ENCODE data around the gene SOX13.

DNA sequence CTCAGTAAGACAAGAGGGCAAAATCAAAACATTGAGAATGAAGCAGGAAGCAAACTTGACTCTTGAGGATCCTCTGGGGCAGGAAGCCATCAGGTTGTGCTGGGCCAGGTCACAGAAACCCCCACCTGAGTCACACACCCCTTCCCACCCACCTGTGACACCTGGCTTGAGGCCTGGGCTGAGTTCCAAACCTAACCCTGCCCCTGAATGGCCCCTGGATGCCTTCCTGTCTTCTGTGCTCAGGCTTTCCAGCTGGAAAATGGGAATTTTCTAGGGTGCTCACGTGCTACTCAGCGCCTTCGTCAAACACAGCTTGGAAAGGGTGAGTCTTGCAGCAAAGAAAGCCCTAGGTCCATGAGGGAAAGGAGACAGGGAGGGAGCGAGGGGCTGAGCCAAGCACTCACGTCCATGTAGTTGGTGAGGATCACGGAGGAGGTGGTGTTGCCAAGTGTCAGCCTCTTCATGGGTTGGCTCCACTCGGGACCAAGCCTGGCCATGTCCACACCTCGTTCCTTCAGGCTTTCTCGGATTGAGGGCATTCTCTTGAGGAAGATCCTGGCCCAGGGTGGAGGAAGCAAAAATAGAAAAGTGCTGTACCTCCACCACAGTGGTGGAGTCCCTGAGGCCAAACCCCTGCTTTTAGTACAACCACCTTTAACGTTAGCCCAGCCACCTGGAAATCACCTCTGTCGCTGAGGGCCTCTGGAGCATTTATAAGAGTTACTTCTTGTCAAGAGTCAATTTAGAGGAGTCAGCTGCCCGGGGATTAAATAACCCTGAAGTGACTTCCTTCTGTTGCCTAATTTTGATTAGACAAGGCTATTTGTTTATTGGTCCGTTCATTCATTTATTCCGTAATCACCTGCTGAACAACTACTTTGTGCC lies 88.9 kb downstream of the SOX13 start:
- no peak for TF ChIP-seq TAF1 (IDR thresholded peaks at IDR 0.05; ENCODE audit: low read depth, low read length)
- TF ChIP-seq POLR2A (IDR thresholded peaks at IDR 0.05; ENCODE audit: low read depth, low read length), result no peak
- no peak for TF ChIP-seq POU2F2 (IDR thresholded peaks at IDR 0.05; ENCODE audit: low read depth, low read length)
- TF ChIP-seq POLR2AphosphoS5 (IDR thresholded peaks at IDR 0.05; ENCODE audit: low read depth, low read length), result no peak
- no peak for TF ChIP-seq PAX5 (IDR thresholded peaks at IDR 0.05; ENCODE audit: insufficient read depth, low read length, severe bottlenecking)
- no peak for TF ChIP-seq SPI1 (IDR thresholded peaks at IDR 0.05; ENCODE audit: low read depth, low read length)
